Upper lobe of left lung (tissue), 6 donors: ENCODE results near the gene CCDC183. TPM values are rescaled to one million over a fixed set of nuclear protein-coding genes. Genes with fewer than 3 reads are reported as not detected.

Experiments used
- ATAC-seq, 2 donors: fragments of 200-7000 bp; cut with Tn5 transposase; one replicate each; pipeline ENCODE4 v1.9.1; 2022; ENCODE audit warnings: mild to moderate bottlenecking in 2 of 2, moderate library complexity in 2 of 2; ENCODE audit not compliant: low FRiP score in 2 of 2
- DNase-seq, 2 donors: peaks; one replicate each; pipeline ENCODE4 v3.0.0-alpha.2; 2019 to 2020
- H3K27ac ChIP-seq, 4 donors: fragments of 200-600 bp; sonication (generic); one replicate each; pipeline ENCODE4 v1.5.1; 2016 to 2019
- H3K27me3 ChIP-seq, 4 donors: fragments of 200-600 bp; sonication (generic); one replicate each; pipeline ENCODE4 v1.5.1; 2017 to 2019
- H3K36me3 ChIP-seq, 4 donors: fragments of 200-600 bp; sonication (generic); one replicate each; pipeline ENCODE4 v1.5.1; 2016 to 2019
- H3K4me1 ChIP-seq, 4 donors: fragments of 200-600 bp; sonication (generic); one replicate each; pipeline ENCODE4 v1.5.1; 2018 to 2019
- H3K4me3 ChIP-seq, 4 donors: fragments of 200-600 bp; sonication (generic); one replicate each; pipeline ENCODE4 v1.5.1; 2017 to 2019; ENCODE audit warnings: mild to moderate bottlenecking in 2 of 4, moderate library complexity in 1 of 4
- H3K9me3 ChIP-seq, 4 donors: fragments of 200-600 bp; sonication (generic); one replicate each; pipeline ENCODE4 v1.5.1; 2018 to 2019
- CTCF ChIP-seq, 6 experiments: fragments of 450-650 bp in 4 of 6; fragments of 200-600 bp in 2 of 6; sonication (generic) in 2 of 6; IDR thresholded peaks; one replicate each; pipeline ENCODE4 v1.5.1; 2016 to 2019; ENCODE audit warnings: antibody characterized with exemption in 6 of 6
- EP300 ChIP-seq, 4 donors: sonication (generic); formaldehyde crosslinking; IDR thresholded peaks; one replicate each; pipeline ENCODE4 v1.5.1; 2017; ENCODE audit warnings: antibody characterized with exemption in 4 of 4, control low read depth in 2 of 4
- POLR2A ChIP-seq, 4 donors: fragments of 450-650 bp; IDR thresholded peaks; one replicate each; pipeline ENCODE4 v1.5.1; 2016 to 2017; ENCODE audit warnings: antibody characterized with exemption in 4 of 4, mild to moderate bottlenecking in 2 of 4
- POLR2AphosphoS5 ChIP-seq, 2 donors: sonication (generic); formaldehyde crosslinking; IDR thresholded peaks; one replicate each; pipeline ENCODE4 v1.5.1; 2017; ENCODE audit warnings: antibody characterized with exemption in 2 of 2
- WGBS, 2 donors: methylation state at CpG; one replicate each; pipeline ENCODE4 v1.1.5; 2017 to 2018; 5-methylcytosine and 5-hydroxymethylcytosine counted together
- total RNA-seq, 6 donors: library from RNA; depleted of rRNA in 4 of 6; stranded (reverse); fragments of >200 nt in 4 of 6; gene quantifications; one replicate each; pipeline versions ENCODE4 v1.1.0 to v1.2.1, GENCODE V29; 2016 to 2021
- donor health status: DM: no; HTN: no; CAD: no; lungs with moderate emphysema.
- donor health status: DM: no; HTN: yes; CAD: no; lungs with severe emphysema.

The CCDC183 gene
- total RNA-seq, 6 donors from 2014 or later: 1.9 to 130 (median 6.6) TPM

- peaks cover 0 to 3% (median 0%) of the 10 kb centered on the region in 4 donors for H3K4me1 ChIP-seq
- WGBS, 2 donors: 68 to 76% methylated on average over 4 to 7 of the region's 7 CpGs
- no peak for TF ChIP-seq EP300 (IDR thresholded peaks at IDR 0.05)
- TF ChIP-seq POLR2A (IDR thresholded peaks at IDR 0.05): no peak
- no peak overlapping the region for H3K4me3 ChIP-seq
- no peaks in the 10 kb centered on the region for H3K36me3 ChIP-seq
- H3K27me3 ChIP-seq: no peaks in the 10 kb centered on the region
- peaks cover 0 to 8% (median 2%) of the 10 kb centered on the region in 4 donors for H3K9me3 ChIP-seq
- DNase-seq (peak in 1 of 2 donors; percentile 62), ATAC-seq (peak in 1 of 2 donors; percentile 63)
- H3K27ac ChIP-seq: no peak overlapping the region
These were observed 22.6 kb upstream of the CCDC183 start for GRCh38 chr9:136773386-136774044.

GRCh38 chr9:136774416-136775045 is 21.6 kb upstream of the CCDC183 start:
- Histone ChIP-seq H3K36me3 (no peaks in the 10 kb centered on the region), H3K27ac (no peak overlapping the region), H3K4me3 (no peak overlapping the region), H3K27me3 (no peaks in the 10 kb centered on the region), H3K9me3 (peaks cover 0 to 8% (median 2%) of the 10 kb centered on the region in 4 donors), H3K4me1 (peaks cover 0 to 3% (median 0%) of the 10 kb centered on the region in 4 donors)
- 96 to 100% methylated on average over 1 to 12 of the region's 12 CpGs for WGBS, 2 donors
- TF ChIP-seq POLR2AphosphoS5 (IDR thresholded peaks at IDR 0.05) (no peak), EP300 (IDR thresholded peaks at IDR 0.05) (no peak), POLR2A (IDR thresholded peaks at IDR 0.05) (no peak), CTCF (IDR thresholded peaks at IDR 0.05) (no peak)
- DNase-seq: no peak
- no peak for ATAC-seq

- peak in 1 of 2 donors; percentile 34 for ATAC-seq
- H3K4me1 ChIP-seq: no peaks in the 10 kb centered on the region
These were observed 20.9 kb upstream of the CCDC183 start for GRCh38 chr9:136775191-136775590.

GRCh38 chr9:136776947-136777346 is 19.2 kb upstream of the CCDC183 start:
- Histone ChIP-seq H3K27ac (no peak overlapping the region), H3K9me3 (peaks cover 0 to 8% (median 2%) of the 10 kb centered on the region in 4 donors), H3K36me3 (no peaks in the 10 kb centered on the region), H3K4me3 (no peak overlapping the region), H3K4me1 (no peaks in the 10 kb centered on the region), H3K27me3 (no peaks in the 10 kb centered on the region)
- DNase-seq (no peak), ATAC-seq (no peak)
- 43 to 59% methylated on average over 7 of the region's 7 CpGs for WGBS, 2 donors
- TF ChIP-seq POLR2A (IDR thresholded peaks at IDR 0.05) (no peak), EP300 (IDR thresholded peaks at IDR 0.05) (no peak), CTCF (IDR thresholded peaks at IDR 0.05) (no peak), POLR2AphosphoS5 (IDR thresholded peaks at IDR 0.05) (no peak)

More at GRCh38 chr9:136775191-136775590, 20.9 kb upstream of the CCDC183 start:
- Histone ChIP-seq H3K27ac (no peak overlapping the region), H3K9me3 (peaks cover 0 to 8% (median 2%) of the 10 kb centered on the region in 4 donors), H3K4me3 (no peak overlapping the region), H3K27me3 (no peaks in the 10 kb centered on the region), H3K36me3 (no peaks in the 10 kb centered on the region)
- peak in 1 of 2 donors; percentile 36 for DNase-seq
- TF ChIP-seq CTCF (IDR thresholded peaks at IDR 0.05): no peak
- TF ChIP-seq EP300 (IDR thresholded peaks at IDR 0.05): no peak
- TF ChIP-seq POLR2AphosphoS5 (IDR thresholded peaks at IDR 0.05): no peak
- TF ChIP-seq POLR2A (IDR thresholded peaks at IDR 0.05): no peak
- 67 to 90% methylated on average over 1 to 6 of the region's 6 CpGs for WGBS, 2 donors

- Histone ChIP-seq H3K36me3 (no peaks in the 10 kb centered on the region), H3K27ac (no peak overlapping the region), H3K9me3 (peaks cover 0 to 8% (median 2%) of the 10 kb centered on the region in 4 donors), H3K4me1 (no peaks in the 10 kb centered on the region), H3K27me3 (no peaks in the 10 kb centered on the region), H3K4me3 (no peak overlapping the region)
- no peak for TF ChIP-seq EP300 (IDR thresholded peaks at IDR 0.05)
- TF ChIP-seq CTCF (IDR thresholded peaks at IDR 0.05): no peak
- TF ChIP-seq POLR2A (IDR thresholded peaks at IDR 0.05): no peak
- no peak for TF ChIP-seq POLR2AphosphoS5 (IDR thresholded peaks at IDR 0.05)
- ATAC-seq (no peak), DNase-seq (no peak)
- 84 to 85% methylated on average over 7 to 14 of the region's 14 CpGs for WGBS, 2 donors
These were observed 18.8 kb upstream of the CCDC183 start for GRCh38 chr9:136777359-136777758.
